Dermis microvascular lymphatic vessel endothelial cell (primary cell): ENCODE results near the gene APOA4. TPM values are rescaled to one million over a fixed set of nuclear protein-coding genes. Genes with fewer than 3 reads are reported as not detected.
"Not testable (repeated sequence)": the region's sequence is repeated elsewhere in the genome, so short reads cannot be mapped to it uniquely, and the experiment has no call there.

Experiments used
- DNase-seq, 2 donors: peaks; one replicate each; pipeline versions ENCODE4 v3.0.0 to v3.0.0-alpha.2; 2010; ENCODE audit warnings: low read depth in 2 of 2
- total RNA-seq: library from RNA; depleted of rRNA; stranded (reverse); fragments of >200 nt; gene quantifications from 2 replicates; pipeline ENCODE4 v1.2.1, GENCODE V29; 2014

APOA4 gene
- total RNA-seq, 1 donor from 2014 or later, result not detected

DNA sequence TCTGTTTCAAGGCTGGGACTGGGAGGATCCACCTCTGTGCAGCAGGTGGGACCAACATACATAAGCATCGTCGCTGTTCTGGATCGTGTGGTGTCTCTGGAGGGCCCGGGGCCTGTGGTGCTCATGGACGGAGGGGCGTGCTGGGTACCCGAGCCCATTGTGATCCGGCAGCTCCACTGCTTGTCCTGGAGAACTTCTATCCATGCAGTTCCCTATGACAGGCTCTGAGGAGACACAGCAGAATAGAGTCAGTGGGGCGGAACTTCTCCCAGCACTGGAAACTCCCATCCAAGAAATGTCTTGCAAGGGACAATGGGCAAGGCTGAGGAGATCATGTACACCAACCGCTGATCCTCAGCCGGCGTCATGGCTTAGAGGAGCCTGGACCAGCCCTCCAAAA, 26.0 kb upstream of the APOA4 start:
- no peak for DNase-seq

DNA sequence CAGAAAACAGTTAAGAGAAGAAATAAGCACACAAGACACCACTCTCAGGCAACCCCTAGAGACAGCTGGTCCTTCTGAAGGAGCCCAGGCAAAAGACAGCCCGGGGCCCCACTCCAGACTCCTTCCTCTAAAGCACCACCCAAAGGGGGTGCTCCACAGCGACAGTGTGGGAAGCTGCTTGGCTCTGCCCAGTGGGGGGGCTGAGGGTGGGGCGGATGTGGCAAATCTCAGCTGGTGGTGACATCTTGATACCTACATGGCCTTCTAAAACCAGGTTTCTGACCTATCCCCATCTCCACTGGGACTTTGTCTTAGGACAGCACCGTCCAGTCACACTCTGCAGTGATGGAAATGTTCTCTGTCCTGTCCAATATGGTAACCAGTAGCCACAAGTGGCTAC, 24.5 kb upstream of the APOA4 start:
- no peak for DNase-seq

DNA sequence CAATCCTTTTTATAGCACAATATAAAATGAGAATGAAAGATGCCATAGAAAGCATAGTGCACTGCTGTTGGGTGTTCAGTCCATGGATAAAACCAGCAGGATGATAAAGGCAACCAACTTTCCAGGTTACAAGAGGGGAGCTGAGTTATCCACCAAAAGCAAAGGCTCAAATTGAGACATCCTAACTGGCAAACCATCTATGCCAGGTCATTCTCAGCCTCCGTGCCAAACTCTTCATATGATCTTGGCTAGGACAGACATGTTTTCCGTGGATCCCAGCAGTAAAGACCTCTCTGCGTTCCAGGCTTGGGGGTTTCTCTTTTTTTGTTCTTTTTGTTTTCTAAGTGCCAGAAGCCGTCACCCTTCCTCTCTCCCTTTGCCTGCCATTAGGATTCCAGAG, 21.6 kb upstream of the APOA4 start:
- no peak for DNase-seq

DNA sequence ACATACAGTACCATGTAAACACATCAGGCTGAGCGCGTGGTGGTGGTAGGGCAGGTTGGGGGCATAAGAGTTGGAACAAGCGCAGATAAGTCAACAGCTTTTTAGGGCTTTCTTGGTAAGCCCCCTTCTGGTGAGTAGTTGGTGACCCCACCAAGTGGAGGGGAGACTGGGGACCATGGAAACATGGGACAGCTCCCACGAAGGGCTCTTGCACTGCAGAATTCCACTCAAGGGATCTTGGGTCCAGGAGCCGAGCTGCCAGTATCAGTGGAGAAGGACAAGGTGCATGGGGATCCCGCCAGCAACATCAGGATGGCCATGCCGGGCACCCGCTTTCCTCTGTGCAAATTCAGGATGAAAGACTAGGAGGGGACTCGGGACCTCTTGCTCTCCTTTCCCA, 20.6 kb upstream of the APOA4 start:
- DNase-seq, result no peak

DNA sequence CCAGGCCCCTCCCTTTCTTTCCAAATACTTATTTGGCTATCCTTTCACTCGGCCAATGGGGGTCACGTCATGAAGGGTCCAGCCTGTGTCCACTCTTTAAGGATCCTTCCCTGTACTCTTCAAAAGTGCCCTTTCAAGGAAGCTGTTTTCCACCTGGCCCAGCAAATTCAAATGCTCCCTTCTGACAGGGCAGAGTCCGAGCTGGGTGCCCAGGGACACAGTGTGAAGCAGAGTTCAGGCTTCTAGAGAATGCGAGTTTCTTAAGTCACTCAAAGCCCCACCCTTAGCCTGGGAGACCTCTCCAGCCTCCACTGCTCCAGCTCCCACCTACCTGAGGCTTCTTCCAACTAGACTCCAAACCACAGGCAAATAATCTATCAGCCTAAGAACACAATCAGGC, 19.8 kb upstream of the APOA4 start:
- DNase-seq, result no peak

DNA sequence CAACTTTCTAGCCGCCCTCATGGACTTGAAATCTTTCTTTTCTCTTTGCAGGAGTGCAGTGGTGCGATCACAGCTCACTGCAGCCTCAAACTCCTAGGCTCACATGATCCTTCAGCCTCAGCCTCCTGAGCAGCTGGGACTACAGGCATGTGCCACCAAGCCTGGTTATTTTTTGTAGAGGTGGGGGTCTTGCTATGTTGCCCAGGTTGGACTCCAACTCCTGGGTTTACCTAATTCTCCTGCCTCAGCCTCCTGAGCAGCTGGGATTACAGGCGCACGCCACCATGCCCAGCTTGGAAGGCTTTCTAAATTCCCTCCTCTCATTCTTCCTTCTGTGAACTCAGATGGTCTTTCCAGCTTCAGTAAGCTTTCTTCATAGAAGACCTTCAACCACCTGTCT, 19.0 kb upstream of the APOA4 start:
- DNase-seq, result no peak

DNA sequence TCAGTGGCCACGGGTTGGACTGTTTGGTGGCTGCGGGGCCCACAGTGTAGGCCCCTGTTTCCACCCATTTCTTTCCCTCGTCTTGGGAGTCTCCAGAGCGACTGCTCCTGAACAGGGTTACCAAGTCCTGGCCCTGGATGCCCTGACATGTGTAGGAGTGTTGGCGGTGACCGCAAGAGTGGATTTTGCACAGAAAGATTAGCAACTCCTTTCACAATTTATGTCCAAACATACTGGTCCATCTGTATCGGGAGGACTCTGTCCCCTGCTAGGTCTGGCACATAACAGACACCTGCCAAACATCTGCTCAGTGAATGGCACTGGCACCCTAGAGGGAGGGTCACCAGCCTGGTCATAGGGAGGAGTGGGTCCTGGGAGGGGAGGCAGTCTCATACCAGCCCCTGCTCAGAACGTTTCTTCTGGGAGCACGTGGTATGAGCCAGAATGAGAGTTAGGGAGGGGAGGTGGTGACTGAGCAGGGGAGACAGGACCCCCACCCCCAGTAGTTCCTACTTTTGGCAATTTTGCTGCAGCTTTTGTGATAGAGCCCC, 17.7 kb upstream of the APOA4 start:
- DNase-seq, result no peak

DNA sequence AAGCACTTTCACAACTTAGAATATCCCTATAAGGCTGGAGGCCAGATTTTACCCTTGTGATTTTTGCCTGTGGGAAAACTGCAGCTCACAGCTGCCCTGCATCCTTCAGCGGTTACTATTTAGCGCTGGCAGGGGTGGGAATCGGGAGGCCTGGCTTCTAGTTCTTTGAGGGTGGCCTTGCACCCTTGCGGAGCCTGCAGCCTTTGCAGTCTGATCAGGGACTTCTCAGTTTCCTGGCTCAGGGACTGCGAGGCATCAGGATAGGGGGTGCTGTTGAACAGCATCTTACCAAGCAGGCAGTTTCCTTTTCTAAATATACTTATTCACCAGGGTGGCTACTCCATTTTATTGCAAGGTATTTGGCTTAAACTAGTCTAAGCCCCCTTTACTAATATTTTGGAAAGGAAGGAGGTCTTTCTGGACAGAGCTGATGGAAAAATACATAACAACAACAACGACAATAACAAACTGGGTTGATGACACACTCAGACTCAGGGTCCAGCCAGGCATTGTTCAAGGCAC, 17.2 kb upstream of the APOA4 start:
- peak in 1 of 2 donors; percentile 10 for DNase-seq

DNA sequence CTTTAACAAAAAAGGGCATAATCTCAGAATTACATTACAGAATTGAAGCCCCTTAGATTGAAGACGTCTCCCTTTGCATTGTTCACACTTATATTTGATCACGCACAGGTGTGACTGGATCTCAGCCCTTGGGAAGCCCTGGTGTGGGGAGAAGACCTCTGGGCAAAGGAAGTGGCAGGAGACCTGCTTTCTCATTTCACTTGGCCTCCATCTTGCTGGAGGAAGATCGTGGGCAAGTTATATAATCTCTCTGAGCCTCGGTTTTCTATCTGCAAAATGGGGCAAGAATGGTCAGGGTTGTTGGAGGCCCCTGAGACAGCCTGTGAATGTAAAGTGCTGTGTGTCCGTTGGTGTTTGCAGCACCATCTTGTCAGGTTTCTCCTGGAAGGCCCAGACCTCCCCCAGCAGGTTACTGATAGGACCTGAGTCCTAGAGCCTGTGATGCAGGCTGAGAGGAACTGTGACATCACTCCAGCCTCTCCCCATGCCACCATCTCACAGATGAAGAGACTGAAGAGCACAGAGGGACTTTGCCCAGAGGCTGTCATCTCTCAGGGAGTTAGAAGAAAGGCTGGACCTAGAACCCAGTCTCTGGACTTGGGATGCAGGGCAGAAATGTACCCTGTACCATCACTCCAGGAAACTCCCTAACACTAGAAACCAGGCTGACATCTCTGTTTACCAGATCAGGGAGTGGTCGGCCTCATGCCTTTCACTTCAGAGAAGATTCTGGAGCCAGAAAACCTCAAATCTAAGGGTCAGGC, 15.4 kb upstream of the APOA4 start:
- DNase-seq, result no peak

DNA sequence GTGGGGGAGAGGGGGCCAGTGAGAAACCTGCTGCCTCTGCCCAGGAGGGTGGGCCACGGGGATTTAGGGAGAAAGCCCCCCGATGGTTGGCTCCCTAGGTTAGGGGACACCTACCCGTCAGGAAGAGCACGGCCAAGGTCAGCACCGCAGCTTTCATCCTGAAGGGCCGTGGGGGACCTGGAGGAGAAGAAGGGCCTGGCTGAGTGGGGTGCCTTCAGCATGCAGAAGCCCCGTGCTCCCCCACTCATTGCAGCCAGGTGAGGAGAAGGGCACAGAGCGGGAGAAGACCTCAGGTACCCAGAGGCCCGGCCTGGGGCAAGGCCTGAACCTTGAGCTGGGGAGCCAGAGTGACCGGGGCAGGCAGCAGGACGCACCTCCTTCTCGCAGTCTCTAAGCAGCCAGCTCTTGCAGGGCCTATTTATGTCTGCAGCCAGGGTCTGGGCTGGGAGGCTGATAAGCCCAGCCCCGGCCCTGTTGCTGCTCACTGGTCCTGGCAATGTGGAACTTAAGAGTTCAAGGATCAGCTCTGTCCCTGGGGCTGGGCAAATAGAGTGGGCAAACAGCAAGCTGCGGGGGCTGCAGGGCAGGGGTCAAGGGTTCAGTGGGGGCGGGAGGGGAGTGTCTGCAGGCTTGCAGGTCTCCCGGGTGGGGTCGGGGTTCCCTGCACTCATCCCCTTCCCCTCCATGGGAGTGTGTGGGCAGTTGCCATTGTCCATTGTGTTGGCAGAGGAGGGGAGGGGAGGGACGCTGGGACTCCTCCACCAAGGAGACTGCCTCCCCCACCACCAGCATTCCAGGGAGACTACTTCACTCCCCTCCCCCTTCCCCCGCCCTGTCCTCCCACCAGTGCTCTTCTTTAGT, 14.4 kb upstream of the APOA4 start, which contains the start of gene APOA1:
TSS of gene APOA1 (minus strand) at position 392 of the 861 bp plus-strand sequence. CDS start at position 157, 235 bp downstream.
- no peak for DNase-seq

DNA sequence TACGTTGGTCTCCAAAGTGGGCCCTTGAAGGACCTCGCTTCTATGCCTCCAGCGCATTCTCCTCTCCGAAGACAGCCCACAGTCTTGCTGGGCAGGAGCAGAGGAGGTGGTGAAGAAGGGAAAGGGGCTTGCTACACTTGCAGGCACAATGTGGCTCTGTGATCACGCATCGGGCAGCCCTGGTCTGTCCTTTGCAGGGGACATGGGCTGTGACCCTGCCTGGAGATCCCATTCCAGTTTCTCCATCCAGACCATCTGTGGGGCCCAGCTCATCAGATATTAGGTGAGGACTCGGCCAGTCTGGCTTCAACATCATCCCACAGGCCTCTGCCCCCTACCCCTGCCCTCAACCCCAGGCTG, 13.5 kb upstream of the APOA4 start:
- no peak for DNase-seq

DNA sequence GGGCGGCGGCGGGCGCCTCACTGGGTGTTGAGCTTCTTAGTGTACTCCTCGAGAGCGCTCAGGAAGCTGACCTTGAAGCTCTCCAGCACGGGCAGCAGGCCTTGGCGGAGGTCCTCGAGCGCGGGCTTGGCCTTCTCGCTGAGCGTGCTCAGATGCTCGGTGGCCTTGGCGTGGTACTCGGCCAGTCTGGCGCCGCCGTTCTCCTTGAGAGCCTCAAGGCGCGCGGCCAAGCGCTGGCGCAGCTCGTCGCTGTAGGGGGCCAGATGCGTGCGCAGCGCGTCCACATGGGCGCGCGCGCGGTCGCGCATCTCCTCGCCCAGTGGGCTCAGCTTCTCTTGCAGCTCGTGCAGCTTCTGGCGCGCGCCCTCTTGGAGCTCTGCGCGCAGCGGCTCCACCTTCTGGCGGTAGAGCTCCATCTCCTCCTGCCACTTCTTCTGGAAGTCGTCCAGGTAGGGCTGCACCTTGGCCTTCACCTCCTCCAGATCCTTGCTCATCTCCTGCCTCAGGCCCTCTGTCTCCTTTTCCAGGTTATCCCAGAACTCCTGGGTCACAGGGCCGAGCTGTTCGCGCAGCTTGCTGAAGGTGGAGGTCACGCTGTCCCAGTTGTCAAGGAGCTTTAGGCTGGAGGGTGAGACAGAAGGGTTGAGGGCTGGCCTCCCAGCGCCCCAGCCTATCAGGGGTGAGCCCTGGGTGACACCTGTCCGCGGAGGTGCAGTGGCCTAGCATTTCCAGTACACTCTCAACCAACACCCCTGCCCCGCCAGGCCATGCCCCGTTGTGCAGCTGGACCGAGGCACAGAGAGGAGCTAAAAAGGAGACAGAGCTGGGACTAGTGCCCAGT, 12.9 kb upstream of the APOA4 start:
- peak; percentile 17 to 89 for DNase-seq

DNA sequence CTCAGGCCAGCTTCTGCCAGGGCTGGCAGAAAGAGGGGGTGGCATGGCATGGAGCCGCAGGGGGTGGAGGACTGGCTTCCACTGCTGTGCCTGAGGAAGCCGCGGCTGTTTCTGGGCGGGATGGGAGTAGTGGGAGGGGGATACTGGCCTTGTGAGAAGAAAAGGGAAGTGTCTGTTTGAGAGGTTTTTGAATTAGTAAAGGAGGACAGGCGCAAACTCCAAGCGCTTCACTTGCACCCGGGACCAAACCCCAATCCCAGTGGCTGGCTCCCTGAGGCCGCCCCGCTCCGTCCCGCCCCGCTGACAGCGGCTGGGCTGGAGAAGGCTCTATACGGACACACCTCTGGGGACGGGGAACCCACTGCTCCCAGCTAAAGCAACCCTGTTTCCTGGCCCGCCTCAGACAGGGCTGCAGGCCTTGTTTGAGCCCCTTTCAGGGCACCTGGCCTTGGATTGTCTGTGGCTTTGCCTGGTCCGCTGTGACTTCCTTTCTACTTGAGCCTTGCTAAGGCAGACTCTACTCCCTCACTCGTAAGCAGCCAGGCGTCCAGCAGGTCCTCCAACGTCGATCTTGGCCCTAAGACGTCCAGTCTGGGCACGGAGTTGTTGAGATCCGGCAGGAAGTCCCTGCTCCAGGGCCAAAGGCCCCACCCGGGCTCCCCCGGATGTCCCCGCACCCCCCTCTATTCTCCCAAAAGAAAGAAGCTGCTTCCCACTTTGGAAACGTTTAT, 12.1 kb upstream of the APOA4 start:
- DNase-seq, result no peak

DNA sequence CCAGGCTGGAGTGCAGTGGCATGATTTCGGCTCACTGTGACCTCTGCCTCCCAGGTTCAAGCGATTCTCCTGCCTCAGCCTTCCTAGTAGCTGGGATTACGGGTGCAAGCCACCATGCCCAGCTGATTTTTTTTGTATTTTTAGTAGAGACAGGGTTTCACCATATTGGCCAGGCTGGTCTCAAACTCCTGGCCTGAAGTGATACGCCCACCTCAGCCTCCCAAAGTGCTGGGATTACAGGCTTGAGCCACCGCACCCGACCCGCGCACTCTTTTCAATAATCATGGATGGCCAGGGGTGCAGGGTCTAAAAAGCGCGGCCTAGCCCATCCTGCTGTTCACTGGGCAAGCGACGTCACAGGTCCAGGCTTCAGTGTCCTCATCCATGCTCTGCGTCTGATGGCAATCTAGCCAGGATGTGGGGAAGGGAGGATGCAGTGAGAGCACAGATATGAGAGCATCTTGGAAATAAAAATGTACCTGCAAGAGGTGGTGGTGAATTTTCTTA, 11.5 kb upstream of the APOA4 start:
- not testable (repeated sequence) for DNase-seq

DNA sequence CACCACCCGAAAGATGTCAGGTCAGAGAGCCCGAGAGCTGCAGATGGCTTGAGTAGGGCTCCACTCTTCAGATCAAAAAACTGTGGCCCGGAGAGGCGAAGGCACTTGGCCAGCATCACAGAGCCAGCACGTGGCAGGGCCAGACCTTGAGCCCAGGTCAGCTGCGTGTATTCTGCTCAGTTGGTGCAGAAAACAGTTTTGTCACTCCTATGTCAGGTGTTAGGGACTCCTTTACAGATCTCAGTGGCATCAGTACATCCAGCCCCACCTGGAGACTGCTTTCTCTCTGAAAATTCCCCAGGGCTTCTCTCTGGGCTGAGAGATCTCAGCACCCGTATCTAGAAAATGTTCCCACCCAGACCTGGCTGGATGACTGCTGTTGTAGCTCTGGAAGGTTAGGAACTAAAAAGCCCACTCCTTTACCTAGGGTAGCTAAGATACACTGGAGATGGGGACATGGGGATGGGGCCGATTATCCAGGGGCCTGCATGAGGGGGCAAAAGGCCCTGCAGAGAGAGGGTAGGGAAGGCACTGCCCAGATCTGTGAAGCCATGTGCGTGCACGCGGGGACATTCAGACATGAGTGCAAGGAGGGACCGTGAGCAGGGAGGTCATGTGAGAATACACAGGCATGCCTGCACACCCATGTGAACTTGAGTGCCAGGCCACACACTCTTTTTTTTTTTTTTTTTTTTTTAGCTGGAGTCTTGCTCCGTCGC, 10.9 kb upstream of the APOA4 start:
- no peak for DNase-seq

DNA sequence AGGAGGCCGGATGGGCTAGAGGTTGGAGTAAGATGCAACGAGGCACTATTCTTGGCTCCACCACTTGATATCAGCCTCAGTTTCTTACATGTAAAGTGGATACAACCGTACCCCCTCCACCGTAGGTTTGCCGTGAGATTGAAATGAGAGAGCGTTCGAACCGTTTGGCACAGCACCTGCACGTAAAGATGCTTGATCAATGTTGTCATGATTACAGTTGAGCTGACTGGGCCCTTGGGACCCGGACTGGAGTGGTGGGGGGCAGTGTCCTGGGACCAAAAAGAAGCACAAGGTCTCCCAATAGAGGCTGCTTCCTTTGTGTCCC, 10.3 kb upstream of the APOA4 start:
- DNase-seq, result no peak

DNA sequence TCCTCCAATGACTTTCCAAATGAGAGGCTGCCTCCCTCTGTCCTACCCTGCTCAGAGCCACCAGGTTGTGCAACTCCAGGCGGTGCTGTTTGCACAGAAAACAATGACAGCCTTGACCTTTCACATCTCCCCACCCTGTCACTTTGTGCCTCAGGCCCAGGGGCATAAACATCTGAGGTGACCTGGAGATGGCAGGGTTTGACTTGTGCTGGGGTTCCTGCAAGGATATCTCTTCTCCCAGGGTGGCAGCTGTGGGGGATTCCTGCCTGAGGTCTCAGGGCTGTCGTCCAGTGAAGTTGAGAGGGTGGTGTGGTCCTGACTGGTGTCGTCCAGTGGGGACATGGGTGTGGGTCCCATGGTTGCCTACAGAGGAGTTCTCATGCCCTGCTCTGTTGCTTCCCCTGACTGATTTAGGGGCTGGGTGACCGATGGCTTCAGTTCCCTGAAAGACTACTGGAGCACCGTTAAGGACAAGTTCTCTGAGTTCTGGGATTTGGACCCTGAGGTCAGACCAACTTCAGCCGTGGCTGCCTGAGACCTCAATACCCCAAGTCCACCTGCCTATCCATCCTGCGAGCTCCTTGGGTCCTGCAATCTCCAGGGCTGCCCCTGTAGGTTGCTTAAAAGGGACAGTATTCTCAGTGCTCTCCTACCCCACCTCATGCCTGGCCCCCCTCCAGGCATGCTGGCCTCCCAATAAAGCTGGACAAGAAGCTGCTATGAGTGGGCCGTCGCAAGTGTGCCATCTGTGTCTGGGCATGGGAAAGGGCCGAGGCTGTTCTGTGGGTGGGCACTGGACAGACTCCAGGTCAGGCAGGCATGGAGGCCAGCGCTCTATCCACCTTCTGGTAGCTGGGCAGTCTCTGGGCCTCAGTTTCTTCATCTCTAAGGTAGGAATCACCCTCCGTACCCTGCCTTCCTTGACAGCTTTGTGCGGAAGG, 9.5 kb upstream of the APOA4 start:
- DNase-seq, result no peak

DNA sequence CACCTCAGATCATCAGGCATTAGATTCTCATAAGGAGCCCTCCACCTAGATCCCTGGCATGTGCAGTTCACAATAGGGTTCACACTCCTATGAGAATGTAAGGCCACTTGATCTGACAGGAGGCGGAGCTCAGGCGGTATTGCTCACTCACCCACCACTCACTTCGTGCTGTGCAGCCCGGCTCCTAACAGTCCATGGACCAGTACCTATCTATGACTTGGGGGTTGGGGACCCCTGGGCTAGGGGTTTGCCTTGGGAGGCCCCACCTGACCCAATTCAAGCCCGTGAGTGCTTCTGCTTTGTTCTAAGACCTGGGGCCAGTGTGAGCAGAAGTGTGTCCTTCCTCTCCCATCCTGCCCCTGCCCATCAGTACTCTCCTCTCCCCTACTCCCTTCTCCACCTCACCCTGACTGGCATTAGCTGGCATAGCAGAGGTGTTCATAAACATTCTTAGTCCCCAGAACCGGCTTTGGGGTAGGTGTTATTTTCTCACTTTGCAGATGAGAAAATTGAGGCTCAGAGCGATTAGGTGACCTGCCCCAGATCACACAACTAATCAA, 8.8 kb upstream of the APOA4 start:
- DNase-seq, result no peak
